NCI-H345 (cell line): ENCODE data around the gene BPI.
"Not testable (repeated sequence)": the region's sequence is repeated elsewhere in the genome, so short reads cannot be mapped to it uniquely, and the experiment has no call there.

Source experiments
- DNase-seq: peaks from one replicate; lab custom pipeline; 2025; lab: John Stamatoyannopoulos, UW

BPI gene

DNA sequence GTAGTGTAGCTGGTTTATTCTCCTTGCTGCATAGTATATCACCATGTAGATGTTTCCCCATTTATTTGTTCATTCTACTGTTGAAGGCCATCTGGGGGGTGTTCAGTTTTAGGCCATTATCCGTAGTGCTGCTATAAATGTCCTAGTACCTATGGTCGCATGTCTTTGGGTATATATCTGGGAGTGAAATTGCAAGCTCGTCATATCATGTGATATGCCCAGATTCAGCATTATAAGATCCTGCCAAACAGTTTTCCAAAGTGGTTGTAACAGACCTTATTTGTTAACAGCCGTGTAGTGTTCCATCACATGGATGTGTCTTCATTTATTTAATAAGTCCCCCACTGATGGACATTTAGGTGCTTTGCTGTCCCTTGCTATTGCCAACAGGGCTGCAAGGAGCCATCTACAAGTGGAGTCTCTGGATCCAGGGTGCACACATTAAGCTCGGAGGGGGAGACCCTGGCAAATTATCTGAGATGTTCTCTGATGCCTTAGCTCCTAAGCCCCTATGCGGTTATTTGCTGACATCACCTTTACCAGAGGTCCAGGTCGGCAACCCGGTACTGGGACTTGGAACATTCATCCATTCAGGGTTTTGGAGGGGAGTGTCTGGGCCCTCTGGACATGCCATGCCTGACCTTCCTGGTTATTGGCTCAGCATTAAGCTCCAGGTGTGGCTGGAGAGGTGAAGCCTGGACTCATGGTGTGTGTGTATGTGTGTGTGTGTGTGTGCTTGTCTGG is 59.2 kb downstream of the BPI start:
- DNase-seq = no peak

DNA sequence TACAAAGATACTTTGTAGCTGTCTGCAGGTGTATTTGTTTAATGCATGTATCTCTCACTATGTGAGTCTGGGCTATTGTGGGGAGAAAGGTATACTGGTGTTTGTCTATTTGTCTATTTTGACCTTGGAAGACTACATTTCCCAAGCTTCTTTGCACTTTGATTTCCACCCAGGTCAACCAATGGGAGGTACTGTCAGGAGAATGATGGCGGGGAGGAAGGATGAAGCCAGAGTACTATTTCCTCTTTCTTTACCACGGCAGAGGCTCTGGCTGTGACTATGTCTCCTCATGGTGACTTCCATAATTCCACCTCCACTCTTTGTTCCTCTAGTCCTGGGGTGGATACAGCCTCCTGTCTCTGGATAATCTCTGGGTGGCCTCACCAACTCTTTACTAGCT is 65.4 kb downstream of the BPI start:
- DNase-seq = no peak

DNA sequence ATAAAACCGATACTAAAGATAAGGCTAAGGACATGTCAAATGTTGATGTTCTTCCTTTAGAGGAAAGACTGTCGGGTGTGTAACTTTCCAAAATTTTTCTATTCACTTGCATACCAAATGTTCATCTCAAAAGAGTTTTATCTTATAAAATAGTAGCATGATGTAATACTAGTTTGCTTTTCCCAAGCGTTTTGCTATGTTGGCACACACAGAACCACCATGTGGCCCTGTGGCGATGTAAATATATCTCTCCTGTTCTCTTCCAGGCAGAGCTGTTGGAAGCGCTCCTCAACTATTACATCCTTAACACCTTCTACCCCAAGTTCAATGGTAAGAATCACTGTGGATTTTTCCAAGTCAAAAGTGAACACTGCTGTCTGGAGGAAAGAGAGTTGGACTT is 68.8 kb downstream of the BPI start:
- DNase-seq = no peak

GRCh38 chr20:38373231-38373867 is 69.4 kb downstream of the BPI start:
- no peak for DNase-seq

- no peak for DNase-seq
These were observed 69.9 kb downstream of the BPI start for GRCh38 chr20:38373898-38374297.

DNA sequence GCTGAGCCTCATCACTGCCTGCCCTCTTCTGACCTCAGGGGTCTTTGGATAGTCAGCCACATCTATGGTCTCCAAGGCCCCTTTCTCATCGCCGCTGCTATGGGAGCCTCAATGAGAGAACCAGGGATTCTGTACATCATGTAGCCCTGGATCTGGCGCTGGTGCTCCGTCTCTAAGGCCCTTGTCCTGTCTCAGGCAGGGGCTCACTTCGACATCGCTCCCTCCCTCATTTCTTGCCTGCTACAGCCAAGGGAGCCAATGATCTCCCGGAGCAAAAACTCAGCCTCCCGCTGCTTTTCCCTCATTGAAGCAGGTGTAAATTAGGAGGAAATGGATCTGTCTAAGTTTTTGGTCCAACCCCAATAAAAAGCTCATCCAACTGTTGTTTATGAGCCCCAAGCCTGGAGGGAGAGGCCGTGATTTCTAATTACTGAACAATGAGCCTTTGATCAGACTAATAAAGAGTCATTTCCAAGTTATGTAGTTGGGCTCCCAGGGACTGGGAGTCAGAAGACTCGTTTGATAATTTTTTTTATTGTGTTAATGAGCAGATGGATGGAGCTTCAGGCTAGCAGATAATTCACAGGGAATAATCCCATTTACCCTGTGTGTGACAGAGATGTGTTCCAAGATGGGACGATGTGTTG is 73.2 kb downstream of the BPI start:
- no peak for DNase-seq

DNA sequence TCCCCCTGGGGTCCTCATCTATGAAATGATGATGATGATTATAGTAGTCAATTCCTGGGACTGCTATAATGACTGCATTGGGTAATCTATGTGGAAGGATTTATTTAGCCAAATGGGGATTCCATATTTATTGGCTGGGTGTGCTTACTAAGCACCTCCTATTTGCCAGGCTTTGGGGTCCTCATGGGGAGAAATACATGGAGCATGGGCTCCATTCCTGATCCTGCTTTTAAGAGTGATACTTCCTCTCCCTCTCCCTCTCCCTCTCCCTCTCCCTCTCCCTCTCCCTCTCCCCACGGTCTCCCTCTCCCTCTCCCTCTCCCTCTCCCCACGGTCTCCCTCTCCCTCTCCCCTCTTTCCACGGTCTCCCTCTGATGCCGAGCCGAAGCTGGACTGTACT is 73.9 kb downstream of the BPI start:
- DNase-seq = not testable (repeated sequence)

- DNase-seq = no peak
These were observed 79.2 kb downstream of the BPI start for GRCh38 chr20:38383147-38383546.

GRCh38 chr20:38386004-38386403 is 82.0 kb downstream of the BPI start:
- DNase-seq = no peak

- DNase-seq = no peak
These were observed 82.9 kb downstream of the BPI start for GRCh38 chr20:38386851-38387250.
